Measurements from ENCODE around the gene NAB2.
A peak's percentile ranks its signal among the peaks of the same experiment; 100 is the strongest.

NAB2 gene

DNA sequence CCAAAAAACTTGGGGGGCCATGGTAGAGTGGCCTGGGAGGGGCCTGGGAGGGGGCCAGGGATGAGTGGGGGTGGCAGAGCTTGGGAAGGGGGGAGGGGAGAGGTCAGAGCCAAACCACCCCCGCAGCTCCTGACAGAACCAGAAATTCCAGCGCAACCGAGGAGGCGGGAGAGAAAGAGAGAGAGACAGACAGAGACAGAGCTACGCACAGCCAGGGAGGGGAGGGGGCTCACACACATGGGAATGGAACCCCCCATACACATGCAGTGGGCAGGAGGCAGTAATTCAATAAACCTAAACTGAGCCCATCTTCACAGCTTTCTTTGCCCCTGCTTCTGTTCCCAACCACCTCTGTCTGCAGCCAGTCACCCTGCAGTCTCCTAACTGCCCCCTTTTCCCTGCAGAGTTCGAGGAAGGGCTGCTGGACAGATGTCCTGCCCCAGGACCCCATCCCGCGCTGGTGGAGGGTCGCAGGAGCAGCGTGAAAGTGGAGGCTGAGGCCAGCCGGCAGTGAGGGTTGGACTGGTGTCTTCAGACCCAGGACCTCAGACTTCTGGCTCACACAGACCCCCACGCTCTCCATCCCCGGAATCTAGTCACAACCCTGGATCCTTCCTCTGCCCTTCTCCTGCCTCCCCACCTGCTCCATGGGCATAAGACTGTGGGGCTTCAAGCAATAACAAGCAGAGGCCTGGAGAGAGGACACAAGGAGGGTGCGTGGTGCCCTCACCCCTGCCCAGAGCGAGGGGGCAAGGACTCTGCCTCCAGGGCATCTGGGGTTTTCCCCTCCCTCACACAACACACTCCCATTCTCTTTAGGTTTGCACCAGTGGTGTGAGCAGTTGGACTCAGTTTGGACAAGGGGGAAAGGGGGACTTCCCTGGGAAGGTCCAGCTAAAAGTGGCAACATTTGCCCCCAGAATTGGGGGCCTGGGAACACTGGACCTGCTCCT is 5.6 kb downstream of the NAB2 start:
- no peak for DNase-seq (ENCODE audit: low read depth in 2 of 2)

DNA sequence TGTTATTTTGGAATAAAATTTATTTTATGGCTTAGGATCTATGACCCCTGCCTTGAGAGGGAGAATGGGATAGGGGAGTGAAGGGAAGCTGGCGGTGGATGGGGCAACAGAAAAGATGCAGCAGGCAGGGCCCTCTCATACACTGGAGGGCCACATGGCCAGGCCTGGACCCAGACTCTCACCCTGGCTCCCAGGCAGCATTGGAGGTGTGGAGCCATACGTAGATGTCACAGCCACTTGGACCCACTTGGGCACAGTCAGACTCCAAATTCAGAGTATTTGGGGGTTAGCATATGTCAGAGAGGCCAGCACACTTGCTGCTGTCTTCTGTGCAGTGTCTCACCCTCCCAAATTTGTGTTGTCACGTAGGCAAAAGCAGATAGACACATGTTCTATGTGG is 6.5 kb downstream of the NAB2 start:
- DNase-seq (ENCODE audit: low read depth in 2 of 2): no peak

DNA sequence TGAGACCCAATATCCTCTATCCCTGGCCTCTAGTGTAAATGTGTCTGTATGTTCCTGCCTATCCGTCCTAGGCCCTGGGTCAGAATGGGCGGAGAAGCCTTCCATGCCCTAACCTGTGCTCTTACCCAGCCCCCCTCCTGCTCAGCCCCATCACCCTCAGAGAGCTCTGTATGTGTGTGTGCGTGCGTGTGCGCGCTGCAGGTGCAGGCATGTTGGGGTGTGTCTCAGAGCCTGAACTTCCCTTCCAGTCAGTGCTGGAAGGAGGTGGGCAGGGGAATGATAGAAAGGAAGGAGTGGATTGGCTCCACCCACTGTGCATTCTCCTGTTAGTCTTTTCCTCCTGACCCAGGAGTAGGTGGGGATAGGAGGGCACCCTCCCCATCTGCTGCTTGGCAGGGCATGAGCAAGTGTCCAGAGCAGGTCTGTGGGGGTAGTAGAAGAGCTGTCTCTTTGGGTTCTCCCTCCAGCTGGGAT is 7.2 kb downstream of the NAB2 start:
- DNase-seq (ENCODE audit: low read depth in 2 of 2): no peak

DNA sequence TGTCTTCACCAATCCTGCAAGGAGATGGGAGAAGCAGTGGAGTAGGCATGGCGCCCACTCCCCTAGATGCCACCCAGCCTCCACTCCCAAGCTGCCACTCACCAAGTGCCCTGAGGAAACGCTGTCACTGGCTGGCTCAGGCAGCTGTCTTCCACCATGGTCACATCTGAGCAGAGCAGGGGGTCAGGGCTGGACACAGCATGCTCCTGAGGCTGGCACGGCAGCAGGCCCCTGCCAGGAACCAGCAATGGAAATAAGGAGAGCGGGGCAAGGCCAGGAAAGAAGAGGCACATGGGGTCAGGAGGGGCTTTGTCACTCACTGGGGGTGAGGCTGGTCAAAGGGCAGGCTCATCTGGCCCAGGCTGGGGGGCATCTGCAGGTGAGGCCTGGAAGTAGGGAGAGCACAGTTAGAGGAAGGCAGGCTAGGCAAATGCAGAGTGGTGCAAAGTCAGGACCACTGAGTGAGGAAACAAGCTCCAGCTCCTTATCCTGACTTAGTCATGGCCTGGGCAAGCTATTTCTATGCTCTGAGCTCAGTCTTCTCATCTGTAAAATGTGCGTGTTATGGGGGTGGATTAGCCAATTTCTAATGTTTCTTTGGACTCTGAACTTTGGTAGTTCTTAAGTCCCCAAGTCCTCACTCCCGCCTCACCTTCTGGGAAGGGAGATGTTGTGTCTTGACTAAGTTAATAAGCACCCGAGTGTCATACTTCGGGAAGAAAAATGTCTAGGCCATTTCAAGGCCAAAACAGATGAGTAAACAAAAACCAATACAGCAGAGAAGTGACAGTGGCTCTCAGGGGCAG is 8.0 kb downstream of the NAB2 start:
- no peak for DNase-seq (ENCODE audit: low read depth in 2 of 2)

DNA sequence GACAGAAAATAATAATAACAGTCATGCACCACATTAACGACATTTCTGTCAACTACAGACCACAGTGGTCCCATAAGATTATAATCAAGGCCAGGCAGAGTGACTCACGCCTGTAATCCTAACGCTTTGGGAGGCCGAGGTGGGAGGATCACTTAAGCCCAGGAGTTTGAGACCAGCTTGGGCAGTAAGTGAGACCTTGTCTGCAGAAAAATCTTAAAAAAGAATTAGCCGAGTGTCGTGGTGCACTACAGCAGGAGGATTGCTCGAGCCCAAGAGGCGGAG is 8.6 kb downstream of the NAB2 start:
- DNase-seq (ENCODE audit: low read depth in 2 of 2): no peak

DNA sequence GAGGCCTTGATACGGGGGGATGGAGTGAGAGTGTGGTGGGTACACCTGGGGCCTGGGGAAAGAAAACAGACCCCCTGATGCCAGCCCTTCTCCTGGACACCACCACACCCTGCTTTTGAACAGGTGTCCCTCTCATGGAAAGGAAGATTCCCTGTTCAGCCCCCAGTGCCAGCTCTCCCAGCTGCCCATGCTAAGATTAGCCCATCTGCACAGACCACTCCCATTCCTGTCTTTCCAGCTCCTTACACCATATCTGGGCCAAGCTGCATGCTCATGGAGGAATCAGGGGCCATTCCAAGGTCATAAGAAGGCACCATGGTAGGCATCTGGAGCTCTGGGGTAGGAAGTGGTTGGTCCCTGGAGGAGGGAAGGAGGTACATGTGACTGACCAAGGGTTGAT is 9.6 kb downstream of the NAB2 start:
- DNase-seq (ENCODE audit: low read depth in 2 of 2): no peak

DNA sequence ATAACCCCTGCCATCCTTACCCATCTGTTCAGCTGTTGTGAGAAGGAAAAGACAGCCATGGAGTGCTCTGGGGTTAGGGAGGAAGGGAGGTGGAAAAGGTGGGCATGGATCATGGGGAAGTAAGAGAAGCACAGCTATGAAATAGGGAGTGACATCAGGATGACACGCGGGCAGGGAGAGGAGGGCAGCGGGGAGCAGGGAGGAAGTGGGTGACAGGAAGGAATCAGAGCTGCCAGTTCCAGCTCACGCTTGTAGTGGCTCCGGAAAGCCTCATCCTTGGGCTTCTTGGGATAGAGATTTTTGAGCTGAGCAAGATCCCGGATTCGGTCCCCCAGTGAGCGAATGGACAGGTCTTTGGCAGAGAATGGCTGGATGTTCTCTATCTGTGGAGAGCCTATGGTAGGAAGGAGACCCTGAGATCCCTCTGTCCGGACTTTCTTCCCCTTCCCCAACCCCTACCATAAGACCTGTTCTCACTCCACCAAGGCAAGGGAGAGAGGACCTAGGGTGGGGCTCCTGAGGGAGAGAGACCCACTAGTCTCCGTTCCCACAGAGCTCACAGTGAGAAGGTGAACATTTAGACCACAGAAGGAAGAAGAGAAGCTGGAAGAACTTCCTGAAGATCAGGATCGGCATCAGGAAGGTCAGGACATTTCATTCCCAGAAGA is 10.3 kb downstream of the NAB2 start:
- DNase-seq (ENCODE audit: low read depth in 2 of 2): no peak

DNA sequence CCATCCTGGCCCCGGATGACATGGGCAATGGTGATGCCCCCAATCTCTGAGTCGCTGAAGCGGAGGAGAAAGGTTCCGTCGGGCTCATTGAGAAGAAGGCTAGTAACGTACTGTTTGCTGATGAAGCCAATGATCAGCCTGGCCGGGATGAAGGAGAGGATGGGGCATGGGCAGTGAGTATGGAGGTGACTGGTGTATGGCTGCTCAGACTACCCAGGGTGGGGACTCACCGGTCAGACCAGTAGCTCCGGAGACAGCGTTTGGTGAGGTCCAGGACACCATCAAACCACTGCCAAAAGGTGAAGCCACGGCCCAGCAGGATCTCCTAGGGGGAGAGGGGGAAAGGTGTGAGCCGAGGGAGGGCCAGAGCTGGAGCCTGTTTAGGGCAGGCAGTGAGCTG is 10.9 kb downstream of the NAB2 start:
- no peak for DNase-seq (ENCODE audit: low read depth in 2 of 2)

DNA sequence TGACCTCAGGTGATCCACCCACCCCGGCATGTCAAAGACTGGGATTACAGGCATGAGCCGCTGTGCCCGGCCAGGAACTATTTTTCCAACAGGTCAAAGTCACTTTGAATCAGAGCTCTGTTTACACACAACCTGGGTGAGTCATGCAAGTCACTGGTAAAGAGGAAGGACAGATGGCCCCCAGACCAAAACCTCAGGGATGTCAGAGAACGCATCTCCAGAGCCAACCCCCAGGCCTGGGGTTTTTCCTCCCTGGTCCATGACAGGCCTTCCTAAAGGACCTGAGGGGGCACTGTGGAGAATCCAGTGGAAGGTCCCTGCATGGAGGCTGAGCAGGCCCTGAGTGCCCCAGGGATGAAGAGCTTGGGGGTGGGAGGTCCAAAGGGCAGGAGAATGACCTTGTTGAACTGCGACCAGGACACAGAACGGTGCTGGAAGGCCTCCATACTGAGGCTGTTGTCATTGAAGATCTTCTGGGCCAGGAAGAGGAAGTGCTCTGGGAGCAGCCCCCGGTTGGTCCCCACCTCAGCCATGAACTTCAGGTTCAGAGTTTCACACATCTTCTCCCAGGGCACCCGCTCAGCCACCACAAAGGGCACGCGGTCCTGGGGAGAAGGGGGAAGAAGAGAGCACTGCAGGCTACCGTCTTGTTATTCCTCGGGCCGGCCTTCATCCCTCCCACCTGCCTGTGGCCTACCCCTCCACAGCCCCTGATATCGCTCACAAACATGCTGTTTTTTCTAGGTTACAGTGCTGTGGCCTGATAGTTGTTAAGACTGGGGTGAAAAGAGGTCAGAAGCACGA is 13.2 kb downstream of the NAB2 start:
- DNase-seq (ENCODE audit: low read depth in 2 of 2): no peak

DNA sequence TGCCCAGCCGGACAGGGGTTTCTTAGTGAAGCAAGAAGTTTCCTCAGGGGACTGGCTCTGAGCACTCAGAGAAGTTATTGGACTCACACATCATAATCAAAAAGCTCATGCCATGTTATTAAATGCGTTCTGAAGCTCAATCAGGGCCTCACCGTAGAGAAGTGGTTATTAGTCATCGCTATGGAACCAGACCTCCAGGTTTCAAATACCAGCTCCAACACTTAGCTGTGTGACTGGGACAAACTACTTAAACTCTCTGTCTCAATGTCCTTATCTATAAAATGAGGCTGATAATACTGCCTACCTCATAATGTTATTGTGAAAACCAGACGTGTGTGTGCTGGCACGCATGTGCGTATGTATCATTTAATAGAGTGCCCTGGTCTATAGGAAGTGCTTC is 14.9 kb downstream of the NAB2 start:
- DNase-seq (ENCODE audit: low read depth in 2 of 2): no peak

DNA sequence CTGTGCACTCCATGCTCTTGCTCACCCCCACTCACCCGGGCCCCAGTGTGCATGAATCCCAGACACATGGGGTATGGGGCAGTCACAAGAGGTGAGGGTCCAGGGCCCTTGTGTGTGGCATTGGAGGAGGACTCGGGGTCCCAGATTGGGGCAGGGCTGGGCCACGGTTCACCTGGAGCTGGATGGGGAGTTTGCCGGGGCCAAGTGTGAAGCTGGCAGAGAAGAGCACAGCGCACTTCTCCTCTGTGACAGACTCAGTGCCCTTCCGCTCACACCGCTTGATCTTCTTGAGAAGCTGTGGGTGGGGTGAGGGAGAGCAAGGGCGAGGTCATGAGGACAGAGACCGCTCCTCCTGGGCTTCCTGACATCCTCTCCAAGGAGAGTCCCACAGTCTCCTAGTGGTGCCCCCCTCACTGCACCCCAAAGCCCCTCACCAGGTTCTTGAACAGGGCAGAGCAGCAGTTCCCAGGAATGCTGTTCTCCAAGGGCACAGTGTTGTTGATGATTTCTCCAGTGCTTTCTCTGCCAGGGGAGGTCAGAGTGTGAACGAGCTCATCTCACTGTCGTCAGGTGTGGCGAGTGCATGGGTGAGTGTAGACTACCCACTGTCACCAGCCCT is 15.5 kb downstream of the NAB2 start:
- DNase-seq (ENCODE audit: low read depth in 2 of 2): no peak

DNA sequence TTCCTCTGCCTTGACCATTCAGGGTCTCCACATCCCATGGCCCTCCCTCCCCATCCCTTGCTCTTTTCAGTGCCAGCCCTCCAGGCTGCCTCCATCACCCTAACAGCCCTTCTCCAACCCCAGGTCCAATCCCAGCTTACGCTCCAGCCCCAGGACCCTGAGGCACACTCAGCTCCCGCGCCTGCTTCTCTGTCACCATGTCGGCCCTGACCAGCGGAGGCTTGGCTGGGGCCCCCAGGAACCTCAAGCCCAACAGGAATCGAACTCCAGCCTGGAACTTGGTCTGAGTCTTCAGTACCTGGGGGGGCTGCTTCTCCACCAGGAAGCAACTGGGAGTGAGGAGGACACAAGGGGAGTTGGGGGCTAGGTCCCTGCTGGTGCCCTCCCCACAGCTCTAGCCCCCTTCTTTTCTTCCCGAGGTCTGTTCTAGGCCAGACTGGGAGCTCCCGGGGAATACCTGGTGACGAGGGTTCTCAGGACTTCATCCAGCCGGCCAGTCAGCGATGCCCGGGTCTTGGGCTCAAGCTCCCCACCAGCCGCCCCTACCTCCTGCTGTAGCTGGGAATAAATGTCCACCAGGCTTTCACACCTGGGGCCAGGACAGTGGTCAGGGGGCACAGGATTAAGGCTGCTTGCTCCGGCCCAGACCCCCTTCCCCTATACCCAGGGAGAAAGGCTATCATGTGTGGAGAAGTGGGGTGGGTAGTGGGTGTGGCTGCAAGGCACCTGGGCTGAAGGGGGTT is 16.3 kb downstream of the NAB2 start:
- no peak for DNase-seq (ENCODE audit: low read depth in 2 of 2)

DNA sequence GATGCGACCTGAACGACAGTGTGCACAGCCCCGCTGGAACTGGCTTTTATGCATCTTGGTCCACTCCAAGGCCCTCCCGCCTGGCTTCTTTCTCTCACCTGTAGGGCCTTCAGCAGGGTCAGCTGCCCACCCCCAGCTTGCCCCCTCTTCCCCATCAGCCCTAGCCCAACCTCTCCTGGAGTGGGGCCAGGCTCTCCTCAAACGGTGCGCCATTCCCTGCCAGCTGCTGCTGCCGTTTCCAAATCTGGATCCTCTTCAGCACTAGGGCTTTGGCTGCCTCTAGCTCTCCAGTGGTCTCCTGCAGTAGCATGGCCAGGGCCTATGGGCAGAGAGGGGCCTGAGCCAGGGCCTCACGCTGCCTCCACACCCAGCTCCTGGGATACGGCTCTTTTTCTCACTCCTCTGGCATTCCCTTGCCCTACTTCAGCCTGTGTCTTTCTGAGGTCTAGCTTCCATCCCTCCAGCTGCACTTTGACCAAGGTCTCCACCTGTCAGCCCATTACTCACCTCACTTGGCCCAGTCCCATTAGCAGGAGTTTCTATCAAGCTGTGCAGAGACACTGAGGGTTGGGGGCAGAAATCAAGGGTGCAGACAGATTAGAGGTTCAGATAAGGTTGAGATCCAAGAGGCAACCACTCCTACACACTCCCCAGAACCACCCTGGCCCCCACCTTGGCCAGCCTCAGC is 17.3 kb downstream of the NAB2 start:
- no peak for DNase-seq (ENCODE audit: low read depth in 2 of 2)

DNA sequence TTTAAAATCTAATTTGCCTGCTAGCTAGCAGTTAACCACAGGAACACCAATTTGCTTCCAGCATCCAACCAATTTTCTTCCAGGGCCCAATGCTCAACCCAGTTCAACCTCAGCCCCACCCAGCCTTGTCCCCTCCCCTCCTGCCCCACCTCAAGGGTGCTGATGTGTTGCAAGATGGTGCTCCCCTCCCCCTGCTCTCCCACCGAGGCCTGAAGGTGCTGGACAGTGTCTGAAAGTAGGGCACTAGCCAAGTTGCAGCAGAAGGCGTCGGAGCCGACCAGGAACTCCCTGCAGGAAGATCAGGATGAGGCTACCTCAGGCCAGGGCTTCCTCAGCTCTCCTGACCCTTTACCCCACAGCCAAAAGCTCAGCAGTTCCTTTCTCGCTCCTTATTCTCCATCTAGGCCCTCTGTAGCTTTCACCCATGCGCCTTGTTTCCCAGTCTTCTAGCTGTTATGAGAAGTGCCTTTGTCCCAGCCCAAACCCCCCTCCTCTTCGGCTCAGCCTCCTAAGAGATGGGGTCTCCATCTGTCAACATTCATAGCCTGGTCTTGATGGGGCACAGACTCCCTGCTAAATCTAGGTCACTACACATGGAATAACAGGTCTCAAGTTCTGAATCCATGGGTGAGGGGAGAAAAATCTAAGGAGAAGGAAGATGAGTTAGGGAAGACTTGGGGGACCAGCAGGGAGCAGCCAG is 18.7 kb downstream of the NAB2 start:
- no peak for DNase-seq (ENCODE audit: low read depth in 2 of 2)

DNA sequence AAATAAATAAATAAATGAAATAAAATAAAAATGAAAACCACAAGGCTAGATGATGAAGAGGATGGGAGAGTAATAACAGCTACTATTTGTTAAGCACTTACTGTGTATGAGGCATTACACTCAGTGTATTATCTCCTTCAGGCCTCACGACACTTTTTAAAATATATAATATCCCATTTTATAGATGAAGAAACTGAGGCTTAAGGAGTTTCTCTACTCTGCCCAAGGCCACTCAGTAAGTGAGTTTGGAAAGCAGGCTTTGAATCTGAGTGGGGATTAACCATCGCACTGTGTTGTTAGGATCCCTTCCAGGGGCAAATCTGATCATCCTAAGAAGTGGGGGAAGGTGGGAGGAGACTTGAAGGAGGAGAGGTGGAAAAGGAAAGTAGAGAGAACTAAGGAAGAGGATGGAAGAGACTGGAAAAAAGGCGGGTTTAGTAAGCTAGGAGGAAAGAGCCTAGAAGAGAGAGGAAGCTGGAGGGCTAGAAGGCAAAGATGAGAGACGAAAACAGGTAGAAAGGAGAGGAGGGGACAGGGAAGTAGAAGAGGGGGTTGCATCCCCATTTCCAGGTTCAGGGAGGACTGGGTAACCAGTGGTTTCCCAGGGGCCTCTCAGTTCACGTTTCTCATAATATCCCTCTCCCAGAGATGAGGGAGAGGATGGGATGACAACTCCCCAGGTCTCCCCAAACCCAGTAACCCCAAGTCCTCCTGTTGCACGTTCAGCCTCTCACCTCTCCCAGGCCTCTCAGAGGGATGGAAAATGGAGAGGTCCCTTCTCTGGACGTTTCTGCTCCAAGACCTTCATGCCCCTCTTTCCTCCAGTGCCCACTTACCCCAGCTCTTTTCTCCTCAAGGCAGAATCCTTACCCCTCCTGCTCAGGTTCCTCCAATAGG is 20.5 kb downstream of the NAB2 start:
- no peak for DNase-seq (ENCODE audit: low read depth in 2 of 2)

DNA sequence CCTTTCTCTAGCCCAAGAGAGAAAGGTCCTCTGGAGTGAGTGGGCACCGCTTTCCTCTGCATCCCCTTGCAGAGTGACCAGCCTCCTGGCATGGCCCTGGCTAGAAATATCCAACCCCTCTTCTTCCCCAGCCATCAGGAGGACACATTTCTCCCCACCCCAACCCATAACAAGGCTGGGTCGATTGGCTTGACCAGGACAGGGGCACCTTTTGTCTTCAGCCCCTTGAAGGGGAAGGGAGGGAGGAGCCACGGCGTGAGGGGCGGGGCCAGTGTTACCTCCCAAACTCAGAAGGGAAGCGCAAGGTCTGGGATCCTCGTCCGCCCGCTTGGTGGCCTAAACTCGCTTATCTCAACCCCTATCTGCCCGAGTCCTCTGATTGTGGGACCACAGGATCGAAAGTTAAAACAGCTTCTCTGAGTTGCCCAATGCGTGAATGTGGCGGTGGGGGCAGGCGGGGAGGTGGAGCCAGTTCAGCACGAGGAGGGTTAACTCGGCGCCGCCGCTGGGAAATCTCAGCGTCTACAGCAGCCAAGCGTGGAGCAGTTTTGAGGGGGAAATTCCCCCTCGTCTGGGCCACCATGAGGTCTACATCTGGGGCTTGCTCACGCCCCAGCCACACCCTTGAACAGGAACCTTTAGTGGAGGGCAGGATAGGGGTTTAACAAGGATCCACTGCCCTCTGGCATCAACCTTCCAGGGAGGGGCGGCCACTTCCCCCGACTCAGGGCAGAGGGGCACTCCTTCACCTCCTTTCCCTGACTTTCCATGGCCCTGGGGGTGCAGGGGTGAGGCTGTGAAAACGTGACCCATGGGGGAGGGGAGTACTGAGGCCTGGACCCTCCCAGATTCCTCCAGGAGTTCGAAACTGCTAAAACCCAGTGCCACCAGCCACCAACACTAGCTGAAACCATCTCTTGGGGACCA is 21.5 kb downstream of the NAB2 start:
- DNase-seq (ENCODE audit: low read depth in 2 of 2): peak; percentile 70 to 78
